Small intestine (tissue), 16 donors: ENCODE data around the gene ITGB3BP. TPM values are rescaled to one million over a fixed set of nuclear protein-coding genes. Genes with fewer than 3 reads are reported as not detected.
A peak's percentile ranks its signal among the peaks of the same experiment; 100 is the strongest.
"Not testable (repeated sequence)": the region's sequence is repeated elsewhere in the genome, so short reads cannot be mapped to it uniquely, and the experiment has no call there.

Source experiments
- DNase-seq, 2 donors: peaks; one replicate each; pipeline versions ENCODE4 v3.0.0 to v3.0.0-alpha.2; 2013
- FAIRE-seq: peaks from 2 replicates; lab custom pipeline; 2012; peaks lifted over from hg19 to GRCh38; lab: Jason Lieb, UNC
- H3K27ac ChIP-seq, 3 donors: one replicate each; pipeline ENCODE4 v1.5.1; 2013; ENCODE audit warnings: low read length in 2 of 3, mild to moderate bottlenecking in 2 of 3, control low read depth in 1 of 3, inconsistent platforms in 1 of 3, low read depth in 1 of 3, moderate library complexity in 1 of 3
- H3K27me3 ChIP-seq, 3 donors: one replicate each; pipeline ENCODE4 v1.6.1; 2013; ENCODE audit warnings: low read length in 3 of 3, inconsistent platforms in 1 of 3; ENCODE audit not compliant: control insufficient read depth in 3 of 3, insufficient read depth in 3 of 3
- H3K36me3 ChIP-seq, 3 donors: one replicate each; pipeline ENCODE4 v1.6.1; 2013; ENCODE audit warnings: low read length in 3 of 3, inconsistent platforms in 1 of 3, low read depth in 1 of 3, mild to moderate bottlenecking in 1 of 3, moderate library complexity in 1 of 3; ENCODE audit not compliant: control insufficient read depth in 3 of 3, insufficient read depth in 2 of 3
- H3K4me1 ChIP-seq, 3 donors: one replicate each; pipeline ENCODE4 v1.6.1; 2013; ENCODE audit warnings: low read length in 2 of 3, inconsistent platforms in 1 of 3, low read depth in 1 of 3, mild to moderate bottlenecking in 1 of 3, moderate library complexity in 1 of 3; ENCODE audit not compliant: control insufficient read depth in 3 of 3, insufficient read depth in 2 of 3
- H3K4me3 ChIP-seq, 3 donors: one replicate each; pipeline ENCODE4 v1.5.1; 2013; ENCODE audit warnings: low read length in 3 of 3, control low read depth in 1 of 3, inconsistent platforms in 1 of 3, low read depth in 1 of 3, mild to moderate bottlenecking in 1 of 3, moderate library complexity in 1 of 3
- H3K9me3 ChIP-seq, 2 donors: one replicate each; pipeline ENCODE4 v1.6.1; 2013; ENCODE audit warnings: low read depth in 1 of 2, low read length in 1 of 2; ENCODE audit not compliant: control insufficient read depth in 2 of 2, insufficient read depth in 1 of 2
- WGBS, 3 donors: extraction: QIAGEN DNeasy Blood & Tissue Kit; methylation state at CpG; one replicate each; pipeline ENCODE4 v1.1.7; 2013; 5-methylcytosine and 5-hydroxymethylcytosine counted together
- long read RNA-seq, 10 donors: transcript quantifications; one replicate each; lab custom pipeline, GENCODE V29; 2026
- polyA plus RNA-seq, 4 donors: library from polyadenylated mRNA; stranded (reverse) in 3 of 4; unstranded in 1 of 4; fragments of 200-250 nt in 3 of 4; fragments of 120-200 nt in 1 of 4; gene quantifications; one replicate each; pipeline versions ENCODE4 v1.2.1 to v1.2.3, GENCODE V29; 2013
- donor health status: healthy with polysubstance abuse.
- donor health status: control.
- donor health status: control.
- donor health status: Bipolar disorder and iron deficiency.
- donor health status: healthy.

The ITGB3BP gene
- polyA plus RNA-seq = 10 to 100 TPM; 10.5 to 30.2 (median 17.0) TPM
- long read RNA-seq, donor 1 = 0 reads
- long read RNA-seq, donor 2, partial matches to known transcripts = 0 of 7 reads
- long read RNA-seq, donor 2, other reads (novel, unspliced or antisense) = 0 of 7 reads
- long read RNA-seq, donor 3, transcript ITGB3BP-201 (9 exons, 948 nt) = major isoform, 9 of 35 reads
- long read RNA-seq, donor 3, partial matches to known transcripts = 15 of 35 reads
- long read RNA-seq, donor 3, other reads (novel, unspliced or antisense) = 8 of 35 reads
- long read RNA-seq, donor 4, partial matches to known transcripts = 0 of 1 reads
- long read RNA-seq, donor 4, other reads (novel, unspliced or antisense) = 0 of 1 reads
- long read RNA-seq, donor 5, partial matches to known transcripts = 0 of 3 reads
- long read RNA-seq, donor 5, other reads (novel, unspliced or antisense) = 0 of 3 reads
- long read RNA-seq, donor 6, partial matches to known transcripts = 59 of 76 reads
- long read RNA-seq, donor 6, other reads (novel, unspliced or antisense) = 11 of 76 reads
- long read RNA-seq, donor 7 = 0 reads
- long read RNA-seq, donor 8, partial matches to known transcripts = 9 of 11 reads
- long read RNA-seq, donor 8, other reads (novel, unspliced or antisense) = 0 of 11 reads
- long read RNA-seq, donor 9, partial matches to known transcripts = 0 of 4 reads
- long read RNA-seq, donor 9, other reads (novel, unspliced or antisense) = 0 of 4 reads
- long read RNA-seq, donor 10, transcript ITGB3BP-201 (9 exons, 948 nt) = major isoform, 10 of 68 reads
- long read RNA-seq, donor 10, partial matches to known transcripts = 28 of 68 reads
- long read RNA-seq, donor 10, other reads (novel, unspliced or antisense) = 24 of 68 reads

GRCh38 chr1:63522891-63523728, at the start of gene ITGB3BP, which contains the start of gene EFCAB7:
ITGB3BP (minus strand) TSS chr1:63523225; CDS start chr1:63523133, 92 bp downstream.
EFCAB7 (plus strand) TSS chr1:63523525; CDS start chr1:63525573, 2,048 bp downstream.
- Histone ChIP-seq H3K4me3 (peak within 1 kb of the TSS; percentile 46 to 76 (median 69)), H3K9me3 (no peaks in the 10 kb centered on the region), H3K27ac (peak within 1 kb of the TSS; percentile 89 to 97 (median 93)), H3K36me3 (no peaks in the 10 kb centered on the region), H3K27me3 (no peaks in the 10 kb centered on the region), H3K4me1 (peaks cover 0 to 8% (median 2%) of the 10 kb centered on the region in 3 donors)
- no peak for FAIRE-seq
- DNase-seq = peak; percentile 89 to 92
- WGBS, 3 donors = 0% methylated on average over 50 of the region's 50 CpGs

GRCh38 chr1:63572686-63573085, 49.7 kb upstream of the ITGB3BP start:
- H3K27ac ChIP-seq, H3K9me3 ChIP-seq, H3K36me3 ChIP-seq, DNase-seq, FAIRE-seq, H3K4me3 ChIP-seq, H3K4me1 ChIP-seq, H3K27me3 ChIP-seq: not testable (repeated sequence)
- WGBS, 3 donors = 91 to 94% (median 92%) methylated on average over 8 of the region's 8 CpGs

GRCh38 chr1:63569640-63570316, 46.8 kb upstream of the ITGB3BP start:
- WGBS, 3 donors = 75 to 84% (median 79%) methylated on average over 3 of the region's 3 CpGs
- no peak for FAIRE-seq

GRCh38 chr1:63569068-63569467, 46.0 kb upstream of the ITGB3BP start:
- FAIRE-seq = no peak
- Histone ChIP-seq H3K9me3 (no peaks in the 10 kb centered on the region), H3K27me3 (no peaks in the 10 kb centered on the region), H3K4me3 (no peak overlapping the region), H3K4me1 (no peaks in the 10 kb centered on the region), H3K36me3 (no peaks in the 10 kb centered on the region), H3K27ac (no peak overlapping the region)
- no peak for DNase-seq
- 80 to 88% (median 83%) methylated on average over 4 of the region's 4 CpGs for WGBS, 3 donors

More at GRCh38 chr1:63569640-63570316, 46.8 kb upstream of the ITGB3BP start:
- H3K9me3 ChIP-seq = no peaks in the 10 kb centered on the region
- no peak overlapping the region for H3K27ac ChIP-seq
- H3K4me3 ChIP-seq = no peak overlapping the region
- DNase-seq = no peak
- H3K4me1 ChIP-seq = no peaks in the 10 kb centered on the region
- H3K27me3 ChIP-seq = no peaks in the 10 kb centered on the region
- no peaks in the 10 kb centered on the region for H3K36me3 ChIP-seq

GRCh38 chr1:63563745-63564144, 40.7 kb upstream of the ITGB3BP start:
- no peak overlapping the region for H3K4me3 ChIP-seq
- no peak overlapping the region for H3K27ac ChIP-seq
- no peaks in the 10 kb centered on the region for H3K27me3 ChIP-seq
- FAIRE-seq = no peak
- no peaks in the 10 kb centered on the region for H3K36me3 ChIP-seq
- no peaks in the 10 kb centered on the region for H3K4me1 ChIP-seq
- peaks cover 0 to 2% of the 10 kb centered on the region in 2 donors for H3K9me3 ChIP-seq
- DNase-seq = no peak

GRCh38 chr1:63559357-63559756, 36.3 kb upstream of the ITGB3BP start:
- Histone ChIP-seq H3K27ac (no peak overlapping the region), H3K9me3 (peaks cover 0 to 2% of the 10 kb centered on the region in 2 donors), H3K4me1 (no peaks in the 10 kb centered on the region), H3K27me3 (no peaks in the 10 kb centered on the region), H3K36me3 (no peaks in the 10 kb centered on the region), H3K4me3 (no peak overlapping the region)
- FAIRE-seq (no peak), DNase-seq (peak in 1 of 2 donors; percentile 66)
- WGBS, 3 donors = 40 to 88% (median 48%) methylated on average over 2 of the region's 2 CpGs

- no peaks in the 10 kb centered on the region for H3K4me1 ChIP-seq
- H3K9me3 ChIP-seq = peaks cover 0 to 2% of the 10 kb centered on the region in 2 donors
- FAIRE-seq (peak; percentile 49), DNase-seq (peak; percentile 27 to 45)
- no peaks in the 10 kb centered on the region for H3K36me3 ChIP-seq
- WGBS, 3 donors = 78 to 87% (median 79%) methylated on average over 6 of the region's 6 CpGs
- H3K4me3 ChIP-seq = no peak overlapping the region
- H3K27ac ChIP-seq = no peak overlapping the region
- H3K27me3 ChIP-seq = no peaks in the 10 kb centered on the region
Measured at GRCh38 chr1:63557365-63557987, 34.5 kb upstream of the ITGB3BP start.
